ENCODE measurements around the gene PI4KB. TPM values are rescaled to one million over a fixed set of nuclear protein-coding genes. Genes with fewer than 3 reads are reported as not detected.
A peak's percentile ranks its signal among the peaks of the same experiment; 100 is the strongest.

PI4KB gene
- total RNA-seq, 4 donors from 2014 or later: 54.8 to 79.5 (median 68.9) TPM

GRCh38 chr1:151287341-151287699 lies 39.9 kb downstream of the PI4KB start:
- no peaks in the 10 kb centered on the region for H3K27me3 ChIP-seq
- WGBS: 87% methylated on average over 7 of the region's 7 CpGs

DNA sequence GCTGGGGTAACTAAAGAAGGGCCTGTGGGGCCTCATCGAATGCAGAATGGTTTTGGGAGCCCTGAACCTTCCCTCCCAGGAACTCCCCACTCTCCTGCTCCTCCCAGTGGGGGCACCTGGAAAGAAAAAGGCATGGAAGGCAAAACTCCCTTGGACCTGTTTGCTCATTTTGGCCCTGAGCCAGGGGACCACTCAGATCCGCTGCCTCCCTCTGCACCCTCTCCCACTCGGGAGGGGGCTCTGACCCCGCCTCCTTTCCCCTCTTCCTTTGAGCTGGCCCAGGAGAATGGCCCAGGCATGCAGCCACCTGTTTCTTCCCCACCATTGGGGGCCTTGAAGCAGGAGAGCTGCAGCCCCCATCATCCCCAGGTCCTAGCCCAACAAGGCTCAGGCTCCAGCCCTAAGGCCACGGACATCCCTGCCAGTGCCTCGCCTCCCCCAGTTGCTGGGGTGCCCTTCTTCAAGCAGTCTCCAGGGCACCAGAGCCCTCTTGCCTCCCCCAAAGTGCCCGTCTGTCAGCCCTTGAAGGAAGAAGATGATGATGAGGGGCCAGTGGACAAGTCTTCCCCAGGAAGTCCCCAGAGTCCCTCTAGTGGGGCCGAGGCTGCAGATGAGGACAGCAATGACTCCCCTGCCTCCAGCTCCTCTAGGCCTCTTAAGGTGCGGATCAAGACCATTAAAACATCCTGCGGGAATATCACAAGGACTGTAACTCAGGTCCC lies 40.4 kb downstream of the PI4KB start:
- Histone ChIP-seq H3K4me1 (peaks cover 15 to 51% (median 26%) of the 10 kb centered on the region in 4 donors), H3K27ac (replicated peaks in 1 of 4) (no peak overlapping the region), H3K4me3 (no peak overlapping the region), H3K27me3 (no peaks in the 10 kb centered on the region), H3K9me3 (no peaks in the 10 kb centered on the region), H3K36me3 (peaks cover 52 to 71% (median 70%) of the 10 kb centered on the region in 4 donors)
- WGBS: 83% methylated on average over 10 of the region's 10 CpGs
- TF ChIP-seq CTCF (IDR thresholded peaks at IDR 0.05) (no peak), POLR2AphosphoS5 (IDR thresholded peaks at IDR 0.05) (no peak), POLR2A (IDR thresholded peaks at IDR 0.05; ENCODE audit: low read depth) (no peak), EP300 (IDR thresholded peaks at IDR 0.05) (no peak)
- intact Hi-C loops (cut with DNase I): no loop called here
- DNase-seq (ENCODE audit: extremely low spot score): no peak

More at GRCh38 chr1:151287341-151287699, 39.9 kb downstream of the PI4KB start:
- H3K36me3 ChIP-seq: peaks cover 57 to 77% (median 75%) of the 10 kb centered on the region in 4 donors
- H3K4me1 ChIP-seq: peaks cover 15 to 51% (median 26%) of the 10 kb centered on the region in 4 donors
- no peaks in the 10 kb centered on the region for H3K9me3 ChIP-seq
- DNase-seq (ENCODE audit: extremely low spot score): no peak
- intact Hi-C loops (cut with DNase I): no loop called here
- TF ChIP-seq POLR2AphosphoS5 (IDR thresholded peaks at IDR 0.05): no peak
- no peak for TF ChIP-seq CTCF (IDR thresholded peaks at IDR 0.05)
- TF ChIP-seq POLR2A (IDR thresholded peaks at IDR 0.05; ENCODE audit: low read depth): no peak
- no peak overlapping the region for H3K4me3 ChIP-seq
- H3K27ac ChIP-seq (replicated peaks in 1 of 4): no peak overlapping the region

DNA sequence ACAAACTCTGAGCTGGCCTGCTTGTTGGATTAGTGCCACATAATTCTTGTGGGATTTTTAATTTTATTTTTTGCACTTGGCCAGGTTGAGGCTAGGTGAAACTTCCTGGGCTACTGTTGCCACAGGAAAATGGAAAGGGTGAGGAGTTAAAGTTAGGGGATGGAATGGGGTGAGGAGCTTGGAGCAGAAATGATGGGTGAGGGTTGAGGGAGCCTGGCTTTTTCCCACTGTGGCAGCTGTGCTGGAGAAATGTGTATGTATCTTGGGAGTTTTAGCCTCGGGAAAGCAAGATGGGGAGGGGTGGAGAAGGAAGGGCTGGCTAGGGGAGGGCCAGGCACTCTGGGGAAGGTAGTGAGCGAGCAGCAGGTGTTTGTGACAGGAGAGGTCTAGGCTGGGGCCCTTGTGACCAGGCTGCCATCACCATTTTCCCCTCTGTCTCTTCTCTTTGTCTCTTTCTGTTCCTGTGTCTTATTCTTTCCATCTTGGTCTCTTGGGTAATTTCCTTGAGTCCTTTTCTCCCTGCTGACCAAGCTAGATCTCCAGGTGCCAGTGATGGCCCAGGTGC lies 43.1 kb downstream of the PI4KB start:
- no peak for TF ChIP-seq POLR2A (IDR thresholded peaks at IDR 0.05; ENCODE audit: low read depth)
- TF ChIP-seq EP300 (IDR thresholded peaks at IDR 0.05): no peak
- peak overlapping the region; percentile 23 to 96 (median 94) for H3K27ac ChIP-seq (replicated peaks in 1 of 4)
- peaks cover 27 to 45% (median 43%) of the 10 kb centered on the region in 4 donors for H3K36me3 ChIP-seq
- intact Hi-C loops (cut with DNase I): no loop called here
- 67% methylated on average over 2 of the region's 2 CpGs for WGBS
- DNase-seq (ENCODE audit: extremely low spot score): no peak
- no peaks in the 10 kb centered on the region for H3K9me3 ChIP-seq
- peaks cover 21 to 48% (median 30%) of the 10 kb centered on the region in 4 donors for H3K4me1 ChIP-seq
- no peaks in the 10 kb centered on the region for H3K27me3 ChIP-seq
- peak overlapping the region in 3 of 4 donors; percentile 76 to 94 (median 88) for H3K4me3 ChIP-seq

DNA sequence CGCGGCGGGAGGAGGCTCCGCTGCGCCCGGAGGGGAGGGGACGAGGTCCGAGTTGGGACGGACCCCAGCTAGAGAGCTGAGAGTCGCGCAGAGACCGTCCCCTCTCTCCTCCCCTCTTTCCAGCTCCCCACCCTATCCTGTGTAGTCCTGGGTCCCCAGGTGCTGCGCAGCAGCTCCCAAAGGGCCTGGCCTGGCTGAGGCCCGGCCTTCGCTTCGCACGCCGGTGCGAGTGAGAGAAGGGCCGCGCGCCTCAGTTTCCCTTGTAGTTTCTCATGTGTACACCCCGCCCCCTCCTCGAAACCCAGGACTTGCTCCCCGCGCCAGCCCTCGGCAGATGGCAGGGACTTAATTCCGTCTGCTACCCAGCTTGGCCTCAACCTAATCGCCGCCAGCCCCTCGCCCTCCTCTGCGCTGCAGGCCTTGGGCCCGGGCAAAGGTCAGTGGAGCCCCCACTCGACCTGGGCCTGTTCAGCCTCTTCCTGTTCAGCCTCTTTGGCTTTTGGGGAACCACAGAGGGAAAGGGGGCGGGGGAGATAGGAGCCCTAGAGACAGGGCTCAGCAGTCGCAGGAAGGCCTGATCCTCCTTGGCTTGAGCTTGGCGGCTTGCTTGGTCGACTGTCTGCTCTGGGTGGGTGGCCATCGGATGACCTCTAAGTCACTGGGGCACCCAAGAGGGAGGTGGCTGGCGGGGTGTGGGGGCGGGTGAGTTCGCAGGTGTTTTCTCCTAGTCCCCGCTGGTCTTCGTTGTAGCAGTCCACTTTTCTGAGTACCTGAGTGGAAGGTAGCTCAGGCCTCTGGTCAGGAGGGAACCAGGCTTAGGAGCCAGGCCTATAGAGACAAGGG lies 44.1 kb downstream of the PI4KB start:
- peak overlapping the region; percentile 92 to 96 (median 94) for H3K27ac ChIP-seq (replicated peaks in 1 of 4)
- WGBS: 20% methylated on average over 1 of the region's 44 CpGs
- H3K4me1 ChIP-seq: peaks cover 21 to 42% (median 26%) of the 10 kb centered on the region in 4 donors
- TF ChIP-seq POLR2A (IDR thresholded peaks at IDR 0.05; ENCODE audit: low read depth) (no peak), EP300 (IDR thresholded peaks at IDR 0.05) (no peak), CTCF (IDR thresholded peaks at IDR 0.05) (no peak), POLR2AphosphoS5 (IDR thresholded peaks at IDR 0.05) (no peak)
- H3K36me3 ChIP-seq: peaks cover 24 to 35% (median 33%) of the 10 kb centered on the region in 4 donors
- DNase-seq (ENCODE audit: extremely low spot score): no peak
- intact Hi-C loops (cut with DNase I): no loop called here
- H3K4me3 ChIP-seq: peak overlapping the region; percentile 76 to 94 (median 90)
- no peaks in the 10 kb centered on the region for H3K9me3 ChIP-seq
- H3K27me3 ChIP-seq: no peaks in the 10 kb centered on the region
